SK-N-SH treated with all-trans-retinoic acid at 6 μM for 48 hours (cell line): Measurements from ENCODE around the gene NR2F2.

Source experiments
- ATAC-seq: fragments of 200-7000 bp; cut with Tn5 transposase; 3 replicates; pipeline ENCODE4 v1.9.1; 2020; ENCODE audit warnings: mild to moderate bottlenecking, moderate library complexity
- ARNTL ChIP-seq: fragments of 450-650 bp; formaldehyde crosslinking; IDR thresholded peaks from 2 replicates; pipeline ENCODE4 v1.5.0; 2020; ENCODE audit warnings: low read depth, mild to moderate bottlenecking, moderate library complexity, borderline replicate concordance
- BACH2 ChIP-seq: fragments of 250-450 bp; sonication (Bioruptor Pico); IDR thresholded peaks from 2 replicates; pipeline ENCODE4 v1.9.0; 2021; ENCODE audit warnings: mild to moderate bottlenecking, borderline replicate concordance
- CSDC2 ChIP-seq: fragments of 250-450 bp; sonication (Bioruptor Pico); IDR thresholded peaks from 2 replicates; pipeline ENCODE4 v1.5.0; 2020; ENCODE audit warnings: mild to moderate bottlenecking, moderate library complexity
- ESRRG ChIP-seq: fragments of 250-450 bp; sonication (Bioruptor Pico); IDR thresholded peaks from 2 replicates; pipeline ENCODE4 v1.6.1; 2021; ENCODE audit warnings: mild to moderate bottlenecking
- GLIS3 ChIP-seq: fragments of 250-450 bp; sonication (Bioruptor Pico); IDR thresholded peaks from 2 replicates; pipeline ENCODE4 v1.5.0; 2020; ENCODE audit warnings: mild to moderate bottlenecking, moderate library complexity
- ISL1 ChIP-seq: fragments of 250-450 bp; sonication (Bioruptor Pico); IDR thresholded peaks from 2 replicates; pipeline ENCODE4 v2.1.2; 2022; ENCODE audit warnings: mild to moderate bottlenecking, moderate library complexity
- OSR1 ChIP-seq: fragments of 250-450 bp; sonication (Bioruptor Pico); IDR thresholded peaks from 2 replicates; pipeline ENCODE4 v1.8.0; 2022; ENCODE audit warnings: moderate library complexity, mild to moderate bottlenecking, inconsistent platforms
- RARB ChIP-seq: fragments of 250-450 bp; sonication (Bioruptor Pico); IDR thresholded peaks from 2 replicates; pipeline ENCODE4 v1.8.0; 2021; ENCODE audit warnings: mild to moderate bottlenecking, moderate library complexity
- TCF4 ChIP-seq: fragments of 250-450 bp; sonication (Bioruptor Pico); IDR thresholded peaks from 2 replicates; pipeline ENCODE4 v1.8.0; 2021; ENCODE audit warnings: mild to moderate bottlenecking, moderate library complexity, borderline replicate concordance
- TOX ChIP-seq: fragments of 250-450 bp; sonication (Bioruptor Pico); IDR thresholded peaks from 2 replicates; pipeline ENCODE4 v1.8.0; 2021; ENCODE audit warnings: mild to moderate bottlenecking, moderate library complexity, borderline replicate concordance
- ZC3H10 ChIP-seq: fragments of 250-450 bp; sonication (Bioruptor Pico); IDR thresholded peaks from 2 replicates; pipeline ENCODE4 v1.5.1; 2021; ENCODE audit warnings: mild to moderate bottlenecking, moderate library complexity
- ZFP3 ChIP-seq: fragments of 250-450 bp; sonication (Bioruptor Pico); IDR thresholded peaks from 2 replicates; pipeline ENCODE4 v1.5.0; 2020; ENCODE audit warnings: mild to moderate bottlenecking, moderate library complexity
- ZFP30 ChIP-seq: fragments of 450-650 bp; formaldehyde crosslinking; IDR thresholded peaks from 2 replicates; pipeline ENCODE4 v1.5.0; 2022; ENCODE audit warnings: mild to moderate bottlenecking, moderate library complexity
- ZNF70 ChIP-seq: fragments of 450-650 bp; formaldehyde crosslinking; IDR thresholded peaks from 2 replicates; pipeline ENCODE4 v1.5.0; 2020; ENCODE audit warnings: mild to moderate bottlenecking, moderate library complexity
- TF ChIP-seq, protein P1 (sequence below): fragments of 250-450 bp; sonication (Bioruptor Pico); IDR thresholded peaks from 2 replicates; pipeline ENCODE4 v1.5.1; 2021; ENCODE audit warnings: mild to moderate bottlenecking, moderate library complexity
- TF ChIP-seq, protein P2 (sequence below): fragments of 250-450 bp; sonication (Bioruptor Pico); IDR thresholded peaks from 2 replicates; pipeline ENCODE4 v1.5.0; 2020; ENCODE audit warnings: mild to moderate bottlenecking, moderate library complexity

NR2F2 gene

DNA sequence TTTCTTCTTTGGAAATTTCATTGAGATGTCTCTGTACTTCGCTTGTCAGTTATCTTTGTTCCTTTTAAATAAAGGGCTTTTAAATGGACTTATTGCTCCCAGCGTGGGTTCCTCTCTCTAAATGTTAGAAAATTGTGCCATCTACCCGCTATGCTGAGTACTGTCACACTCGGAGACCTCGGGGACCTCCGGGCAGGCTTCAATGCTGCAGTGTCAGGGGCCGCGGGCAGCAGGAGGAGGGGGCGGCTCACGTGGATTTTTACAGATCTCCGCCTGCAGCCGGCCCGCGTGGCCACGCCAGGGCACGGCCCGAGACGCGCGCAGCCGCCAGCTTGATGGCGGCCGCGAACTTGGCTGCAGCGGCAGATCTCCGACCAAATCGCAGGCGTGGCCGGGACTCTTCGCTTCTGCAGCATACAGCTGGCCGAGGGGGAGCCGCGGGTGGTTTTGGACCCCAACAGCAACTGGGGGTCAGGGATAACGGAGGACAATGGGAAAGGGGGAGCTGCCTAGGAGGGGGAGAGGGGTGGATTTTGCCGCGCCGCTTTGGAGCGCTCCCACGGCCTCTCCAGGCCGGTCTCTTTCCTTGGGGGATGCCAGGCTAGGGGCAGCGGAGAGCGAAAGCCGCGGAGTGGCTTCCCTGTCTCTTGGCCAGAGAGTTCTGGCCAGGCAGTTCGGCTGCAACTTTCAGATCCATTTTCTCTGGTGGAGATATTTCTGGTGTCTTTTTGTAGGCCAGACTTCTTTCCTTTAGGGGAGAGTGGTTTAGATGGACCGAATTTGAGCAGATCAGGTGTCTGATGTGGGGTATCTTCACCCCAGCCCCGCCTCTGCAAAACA lies 15.3 kb downstream of the NR2F2 start:
- ATAC-seq = peak; percentile 87
- TF ChIP-seq, protein P1, sequence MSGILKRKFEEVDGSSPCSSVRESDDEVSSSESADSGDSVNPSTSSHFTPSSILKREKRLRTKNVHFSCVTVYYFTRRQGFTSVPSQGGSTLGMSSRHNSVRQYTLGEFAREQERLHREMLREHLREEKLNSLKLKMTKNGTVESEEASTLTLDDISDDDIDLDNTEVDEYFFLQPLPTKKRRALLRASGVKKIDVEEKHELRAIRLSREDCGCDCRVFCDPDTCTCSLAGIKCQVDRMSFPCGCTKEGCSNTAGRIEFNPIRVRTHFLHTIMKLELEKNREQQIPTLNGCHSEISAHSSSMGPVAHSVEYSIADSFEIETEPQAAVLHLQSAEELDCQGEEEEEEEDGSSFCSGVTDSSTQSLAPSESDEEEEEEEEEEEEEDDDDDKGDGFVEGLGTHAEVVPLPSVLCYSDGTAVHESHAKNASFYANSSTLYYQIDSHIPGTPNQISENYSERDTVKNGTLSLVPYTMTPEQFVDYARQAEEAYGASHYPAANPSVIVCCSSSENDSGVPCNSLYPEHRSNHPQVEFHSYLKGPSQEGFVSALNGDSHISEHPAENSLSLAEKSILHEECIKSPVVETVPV (CRISPR knock-in tag) = no peak
- TF ChIP-seq ESRRG (CRISPR knock-in tag) = no peak
- no peak for TF ChIP-seq ZC3H10
- no peak for TF ChIP-seq ZFP30
- no peak for TF ChIP-seq CSDC2 (CRISPR knock-in tag)
- no peak for TF ChIP-seq GLIS3 (CRISPR knock-in tag)

DNA sequence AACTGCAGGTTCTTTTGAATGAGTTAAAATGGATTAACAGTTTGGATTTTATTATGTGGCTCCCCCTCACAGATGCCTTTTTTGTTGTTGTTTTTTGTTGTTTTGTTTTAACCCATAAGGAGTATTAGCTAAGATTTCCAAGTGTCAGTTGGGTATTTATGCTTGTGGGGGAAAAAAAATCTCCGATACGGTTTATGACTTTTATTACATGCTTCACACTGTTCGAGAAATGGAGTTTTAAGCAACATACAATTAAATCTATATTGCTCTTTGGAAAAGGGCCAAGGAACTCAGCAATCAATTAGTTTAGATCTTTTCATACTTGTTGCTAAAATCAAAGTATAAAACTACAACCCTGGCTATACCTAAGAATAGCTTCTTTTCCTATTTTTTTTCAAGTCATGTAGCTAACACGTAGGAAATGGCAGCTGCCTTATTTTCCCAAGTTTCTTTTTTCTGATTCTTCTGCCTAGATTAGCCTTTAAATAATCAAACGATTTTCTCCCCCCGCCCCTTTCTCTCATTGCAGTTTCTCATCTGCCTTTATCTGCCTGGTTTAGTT lies 16.0 kb downstream of the NR2F2 start:
- no peak for ATAC-seq
- no peak for TF ChIP-seq ZNF70 (CRISPR knock-in tag)
- TF ChIP-seq TOX (CRISPR knock-in tag) = no peak
- TF ChIP-seq TCF4 = no peak
- TF ChIP-seq ESRRG (CRISPR knock-in tag) = no peak
- TF ChIP-seq, protein P2, sequence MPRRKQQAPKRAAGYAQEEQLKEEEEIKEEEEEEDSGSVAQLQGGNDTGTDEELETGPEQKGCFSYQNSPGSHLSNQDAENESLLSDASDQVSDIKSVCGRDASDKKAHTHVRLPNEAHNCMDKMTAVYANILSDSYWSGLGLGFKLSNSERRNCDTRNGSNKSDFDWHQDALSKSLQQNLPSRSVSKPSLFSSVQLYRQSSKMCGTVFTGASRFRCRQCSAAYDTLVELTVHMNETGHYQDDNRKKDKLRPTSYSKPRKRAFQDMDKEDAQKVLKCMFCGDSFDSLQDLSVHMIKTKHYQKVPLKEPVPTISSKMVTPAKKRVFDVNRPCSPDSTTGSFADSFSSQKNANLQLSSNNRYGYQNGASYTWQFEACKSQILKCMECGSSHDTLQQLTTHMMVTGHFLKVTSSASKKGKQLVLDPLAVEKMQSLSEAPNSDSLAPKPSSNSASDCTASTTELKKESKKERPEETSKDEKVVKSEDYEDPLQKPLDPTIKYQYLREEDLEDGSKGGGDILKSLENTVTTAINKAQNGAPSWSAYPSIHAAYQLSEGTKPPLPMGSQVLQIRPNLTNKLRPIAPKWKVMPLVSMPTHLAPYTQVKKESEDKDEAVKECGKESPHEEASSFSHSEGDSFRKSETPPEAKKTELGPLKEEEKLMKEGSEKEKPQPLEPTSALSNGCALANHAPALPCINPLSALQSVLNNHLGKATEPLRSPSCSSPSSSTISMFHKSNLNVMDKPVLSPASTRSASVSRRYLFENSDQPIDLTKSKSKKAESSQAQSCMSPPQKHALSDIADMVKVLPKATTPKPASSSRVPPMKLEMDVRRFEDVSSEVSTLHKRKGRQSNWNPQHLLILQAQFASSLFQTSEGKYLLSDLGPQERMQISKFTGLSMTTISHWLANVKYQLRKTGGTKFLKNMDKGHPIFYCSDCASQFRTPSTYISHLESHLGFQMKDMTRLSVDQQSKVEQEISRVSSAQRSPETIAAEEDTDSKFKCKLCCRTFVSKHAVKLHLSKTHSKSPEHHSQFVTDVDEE (CRISPR knock-in tag) = no peak
- TF ChIP-seq ZFP30 = no peak
- TF ChIP-seq OSR1 (CRISPR knock-in tag) = no peak
- TF ChIP-seq ZC3H10 = no peak
- TF ChIP-seq, protein P1 (CRISPR knock-in tag) = no peak

DNA sequence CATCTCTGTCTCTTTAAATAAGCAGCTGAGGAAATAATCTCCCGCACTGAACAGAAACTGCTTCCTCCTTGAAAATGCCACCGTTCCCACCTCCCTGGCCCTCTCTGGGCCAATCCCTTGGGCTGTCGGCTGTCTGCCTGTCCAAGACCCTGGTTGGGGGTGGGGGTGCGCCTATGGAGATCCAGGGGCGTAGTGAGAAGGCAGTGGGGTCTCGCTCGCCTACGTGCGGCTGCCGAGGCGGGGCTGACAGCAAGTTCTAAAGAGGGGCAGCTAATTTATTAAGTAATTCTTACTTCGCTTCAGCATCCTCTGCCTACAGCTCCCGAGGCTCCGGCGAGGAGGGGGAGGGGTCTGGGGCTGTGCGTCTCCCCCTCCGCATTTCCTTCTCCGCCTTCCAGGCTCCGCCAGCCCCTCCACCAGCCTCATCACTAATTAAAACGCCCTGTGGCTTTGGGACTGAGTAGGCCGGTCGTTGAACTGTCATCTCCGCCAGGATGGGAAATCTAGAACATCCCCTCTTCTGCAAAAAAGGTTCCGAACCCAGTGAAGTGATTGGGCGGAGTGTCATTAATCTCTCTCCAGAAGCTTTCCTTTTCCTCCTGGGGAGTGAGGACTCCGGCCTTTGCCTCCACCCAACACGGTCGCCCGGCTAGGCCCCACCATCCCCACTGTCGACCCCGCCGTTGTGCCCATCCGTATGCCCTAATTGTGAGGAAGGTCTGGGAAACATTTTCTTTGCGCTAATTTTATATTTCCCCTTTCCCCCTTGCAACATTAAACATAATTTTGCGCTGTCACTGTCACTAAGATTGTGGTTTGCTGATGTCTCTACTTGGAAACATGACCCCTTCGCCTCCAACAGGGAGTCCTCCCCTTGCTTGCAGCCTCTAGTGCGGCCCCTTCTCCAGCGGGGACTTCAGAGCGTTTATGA lies 16.9 kb downstream of the NR2F2 start:
- ATAC-seq = no peak
- no peak for TF ChIP-seq ARNTL (CRISPR knock-in tag)
- TF ChIP-seq TOX (CRISPR knock-in tag) = no peak
- TF ChIP-seq OSR1 (CRISPR knock-in tag) = no peak
- TF ChIP-seq ESRRG (CRISPR knock-in tag) = no peak
- no peak for TF ChIP-seq RARB
- TF ChIP-seq ZC3H10 = no peak

DNA sequence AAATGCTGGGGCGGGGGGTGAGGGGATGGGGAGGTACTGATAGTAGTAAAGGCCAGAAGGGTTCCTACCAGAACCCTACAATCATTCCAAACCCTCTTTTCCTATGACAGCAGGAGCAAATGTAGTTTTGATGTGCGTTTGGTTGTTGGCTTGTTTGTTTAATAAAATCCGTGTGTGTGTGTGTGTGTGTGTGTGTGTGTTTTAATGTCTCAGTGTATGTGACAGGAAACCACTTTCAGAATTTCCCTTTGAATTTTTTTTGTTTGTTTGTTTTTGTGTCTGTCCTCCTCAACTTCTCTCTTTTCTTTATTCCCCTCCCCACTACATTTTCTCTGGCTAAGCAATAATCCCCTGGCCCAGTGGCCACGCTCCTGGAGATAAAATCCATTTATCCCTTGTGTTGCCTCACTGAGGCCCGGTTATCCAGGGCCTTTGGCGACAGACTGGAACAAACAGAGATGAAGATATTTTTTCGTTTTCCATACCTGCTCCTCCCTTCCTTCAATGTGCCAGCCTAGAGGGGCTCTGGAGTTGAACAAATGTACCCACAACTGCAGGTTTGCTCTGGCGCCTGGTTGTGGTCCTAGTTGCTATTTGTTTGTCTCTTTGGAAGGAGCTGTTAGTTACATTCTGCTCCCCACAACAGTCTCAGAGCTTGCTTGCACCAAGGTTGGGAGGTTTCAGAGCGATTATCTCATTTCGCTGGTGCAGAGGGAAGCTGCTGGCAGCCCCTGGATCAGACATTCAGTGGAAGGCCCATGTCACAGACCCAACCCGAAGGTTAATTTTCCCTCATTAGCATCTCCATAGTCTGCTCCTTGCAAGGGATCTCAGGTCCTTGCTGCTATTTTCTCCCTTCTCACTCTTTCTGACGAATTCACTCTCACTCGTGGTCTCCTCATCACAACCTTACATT lies 17.9 kb downstream of the NR2F2 start:
- ATAC-seq = no peak
- TF ChIP-seq ZNF70 (CRISPR knock-in tag) (no peak), CSDC2 (CRISPR knock-in tag) (no peak), ISL1 (CRISPR knock-in tag) (no peak)

DNA sequence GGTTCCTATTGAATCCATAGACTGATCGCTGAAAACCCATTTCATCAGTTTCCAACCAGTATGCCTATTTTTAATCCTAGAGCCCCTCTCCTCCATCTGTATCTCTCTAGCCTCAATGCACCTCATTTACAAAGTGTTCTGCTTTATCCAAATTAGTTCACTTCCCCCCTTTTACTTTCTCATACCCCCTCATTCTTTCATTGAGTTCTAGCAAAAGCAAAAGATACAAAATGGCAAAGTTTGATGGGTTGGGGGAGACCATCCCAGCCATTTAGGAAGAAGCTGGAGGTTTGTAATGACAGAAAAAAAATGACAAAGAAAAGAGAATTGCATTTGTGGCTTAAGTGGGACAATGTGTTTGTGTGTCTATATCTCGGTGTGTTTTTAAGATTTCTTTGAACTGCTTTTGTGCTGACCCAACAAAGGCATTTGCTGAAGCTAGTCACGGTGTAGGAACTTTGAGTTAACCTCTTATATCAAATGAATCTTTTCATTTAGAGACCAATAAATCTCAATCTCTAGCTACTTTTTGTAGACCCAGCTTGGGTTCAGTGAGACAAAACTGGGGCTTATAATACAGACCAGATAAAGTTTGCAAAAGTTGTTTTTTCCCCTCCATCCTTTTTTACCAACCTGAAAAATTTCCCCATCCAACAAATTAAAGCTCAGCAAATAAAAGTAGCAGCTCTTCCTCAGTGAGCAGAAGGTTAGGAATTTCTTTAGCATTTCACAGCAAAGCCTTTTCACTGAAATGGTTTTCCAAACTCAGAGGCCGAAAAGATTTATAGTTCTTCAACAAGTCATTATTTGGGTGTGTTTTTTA lies 18.7 kb downstream of the NR2F2 start:
- ATAC-seq = no peak

More for the DNA sequence above, 18.7 kb downstream of the NR2F2 start:
- TF ChIP-seq ESRRG (CRISPR knock-in tag) (no peak), TOX (CRISPR knock-in tag) (no peak), BACH2 (CRISPR knock-in tag) (no peak), ISL1 (CRISPR knock-in tag) (no peak), TCF4 (no peak), ZFP3 (CRISPR knock-in tag) (no peak)
- TF ChIP-seq, protein P1 (CRISPR knock-in tag) = no peak
- TF ChIP-seq, protein P2 (CRISPR knock-in tag) = no peak
